Gastrocnemius medialis (tissue), 4 donors: Measurements from ENCODE around the gene CRPPA.

Experiments used
- CTCF ChIP-seq, 5 experiments: fragments of 450-650 bp in 3 of 5; fragments of 200-600 bp in 2 of 5; sonication (generic) in 2 of 5; IDR thresholded peaks in 4 of 5; conservative IDR thresholded peaks in 1 of 5; 1 replicate in 4 of 5; 2 replicates in 1 of 5; pipeline ENCODE4 v1.5.1; 2016 to 2019; ENCODE audit warnings: antibody characterized with exemption in 5 of 5, mild to moderate bottlenecking in 3 of 5, moderate library complexity in 3 of 5
- POLR2A ChIP-seq, 2 donors: fragments of 450-650 bp; IDR thresholded peaks; one replicate each; pipeline ENCODE4 v1.6.1; 2017; ENCODE audit warnings: antibody characterized with exemption in 2 of 2, mild to moderate bottlenecking in 2 of 2, moderate library complexity in 2 of 2

- TF ChIP-seq CTCF (IDR thresholded peaks at IDR 0.05 in 4 of 5, conservative IDR thresholded peaks at IDR 0.05 in 1 of 5) (no peak), POLR2A (IDR thresholded peaks at IDR 0.05) (no peak)
Measured at GRCh38 chr7:16409777-16410176, 11.6 kb downstream of the CRPPA start.
